ENCODE data around the gene CDYL2. TPM values are rescaled to one million over a fixed set of nuclear protein-coding genes. Genes with fewer than 3 reads are reported as not detected.

The CDYL2 gene
- total RNA-seq, 2 experiments from 2014 or later, result 10.4 to 11.4 TPM

DNA sequence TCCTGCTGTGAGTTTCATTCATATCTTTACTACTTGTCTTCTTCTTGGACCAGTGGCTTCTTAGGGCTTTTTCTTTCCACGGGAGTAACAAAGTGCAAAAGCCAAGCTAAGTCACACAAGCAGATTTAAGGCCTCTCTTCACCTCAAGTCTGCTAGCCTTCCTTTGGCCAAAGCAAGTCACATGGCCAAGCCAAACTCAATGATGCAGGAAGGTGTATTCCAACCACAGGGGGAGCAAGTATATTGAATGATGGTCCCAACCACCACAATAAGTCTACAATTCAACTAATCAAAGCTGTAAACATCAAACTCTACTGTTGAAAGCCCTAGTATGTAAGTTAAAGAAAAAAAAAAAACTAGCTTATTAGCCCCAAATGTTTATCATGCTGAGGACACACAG lies 44.5 kb upstream of the CDYL2 start:
- intact Hi-C loops (cut with micrococcal nuclease), result no loop called here
- H3K9me3 Mint-ChIP-seq, result peaks cover 5% of the 10 kb centered on the region
- H3K4me1 Mint-ChIP-seq (ENCODE audit: low read depth), result no peaks in the 10 kb centered on the region
- no peak for TF ChIP-seq CTCF (IDR thresholded peaks at IDR 0.05)
- no peak overlapping the region for H3K27ac Mint-ChIP-seq
- H3K27me3 Mint-ChIP-seq, result peaks cover under 1% of the 10 kb centered on the region
- no peak overlapping the region for H3K4me3 Mint-ChIP-seq
- ATAC-seq, result no peak
- no peaks in the 10 kb centered on the region for H3K36me3 Mint-ChIP-seq (ENCODE audit: low read depth)
- ChIA-PET CTCF (interaction anchor here (0.7 to 1.1 kb wide), 2 partner anchors 24 to 1314 kb away, joined by 3 to 6 read pairs; no protein-coding TSS in a partner anchor), POLR2A (no interaction called here)
- no peak for DNase-seq

GRCh38 chr16:80846680-80847079 lies 42.3 kb upstream of the CDYL2 start:
- ChIA-PET POLR2A (no interaction called here), CTCF (no interaction called here)
- no peak for DNase-seq
- H3K27me3 Mint-ChIP-seq, result peaks cover under 1% of the 10 kb centered on the region
- no peak overlapping the region for H3K27ac Mint-ChIP-seq
- intact Hi-C loops (cut with micrococcal nuclease), result no loop called here
- H3K4me1 Mint-ChIP-seq (ENCODE audit: low read depth), result no peaks in the 10 kb centered on the region
- no peaks in the 10 kb centered on the region for H3K36me3 Mint-ChIP-seq (ENCODE audit: low read depth)
- no peak for TF ChIP-seq CTCF (IDR thresholded peaks at IDR 0.05)
- no peak for ATAC-seq
- no peak overlapping the region for H3K4me3 Mint-ChIP-seq
- peaks cover 9% of the 10 kb centered on the region for H3K9me3 Mint-ChIP-seq

- ATAC-seq, result no peak
- intact Hi-C loops (cut with micrococcal nuclease), result no loop called here
- Mint-ChIP-seq H3K27me3 (peaks cover 4% of the 10 kb centered on the region), H3K36me3 (ENCODE audit: low read depth) (no peaks in the 10 kb centered on the region), H3K9me3 (peaks cover 10% of the 10 kb centered on the region), H3K4me3 (no peak overlapping the region), H3K27ac (no peak overlapping the region), H3K4me1 (ENCODE audit: low read depth) (no peaks in the 10 kb centered on the region)
- no peak for DNase-seq
- CTCF ChIA-PET, result no interaction called here
- no peak for TF ChIP-seq CTCF (IDR thresholded peaks at IDR 0.05)
- POLR2A ChIA-PET, result no interaction called here
These were observed 41.9 kb upstream of the CDYL2 start for GRCh38 chr16:80846275-80846674.

DNA sequence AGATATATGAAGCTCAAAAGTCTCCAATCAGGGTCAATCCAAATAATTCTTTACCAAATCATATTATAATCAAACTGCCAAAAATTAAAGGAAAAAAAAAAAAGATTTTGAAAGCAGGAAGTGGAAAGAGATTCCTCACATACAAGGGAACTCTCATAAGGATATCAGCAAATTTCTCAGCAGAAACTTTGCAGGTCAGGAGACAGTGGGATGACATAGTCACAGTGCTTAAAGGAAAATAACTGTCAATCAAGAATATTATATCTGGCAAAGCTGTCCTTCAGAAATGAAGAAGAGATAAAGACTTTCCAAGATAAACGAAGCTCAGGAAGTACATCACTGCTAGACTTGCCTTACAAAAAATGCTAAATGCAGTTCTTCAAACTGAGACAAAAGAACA lies 40.0 kb upstream of the CDYL2 start:
- CTCF ChIA-PET, result interaction anchor here (1.1 kb wide), 2 partner anchors 19 to 318 kb away, joined by 3 to 4 read pairs; no protein-coding TSS in a partner anchor
- ATAC-seq, result no peak
- no peaks in the 10 kb centered on the region for H3K4me1 Mint-ChIP-seq (ENCODE audit: low read depth)

GRCh38 chr16:80841231-80841630 lies 36.8 kb upstream of the CDYL2 start:
- H3K27ac Mint-ChIP-seq, result no peak overlapping the region
- peaks cover 2% of the 10 kb centered on the region for H3K36me3 Mint-ChIP-seq (ENCODE audit: low read depth)
- ChIA-PET CTCF (no interaction called here), POLR2A (no interaction called here)
- peaks cover 14% of the 10 kb centered on the region for H3K9me3 Mint-ChIP-seq
- DNase-seq (no peak), ATAC-seq (no peak)
- H3K4me3 Mint-ChIP-seq, result no peak overlapping the region
- intact Hi-C loops (cut with micrococcal nuclease), result no loop called here
- no peaks in the 10 kb centered on the region for H3K4me1 Mint-ChIP-seq (ENCODE audit: low read depth)
- TF ChIP-seq CTCF (IDR thresholded peaks at IDR 0.05), result no peak
- H3K27me3 Mint-ChIP-seq, result peaks cover 14% of the 10 kb centered on the region

More for the DNA sequence above, 40.0 kb upstream of the CDYL2 start:
- Mint-ChIP-seq H3K36me3 (ENCODE audit: low read depth) (peaks cover 2% of the 10 kb centered on the region), H3K4me3 (no peak overlapping the region), H3K27ac (no peak overlapping the region), H3K9me3 (peaks cover 14% of the 10 kb centered on the region), H3K27me3 (peaks cover 11% of the 10 kb centered on the region)
- POLR2A ChIA-PET, result no interaction called here
- intact Hi-C loops (cut with micrococcal nuclease), result no loop called here
- no peak for DNase-seq
- TF ChIP-seq CTCF (IDR thresholded peaks at IDR 0.05), result no peak
